IPS-18a (cell line): Measurements from ENCODE around the gene KIF5A.
"Not testable (repeated sequence)": the region's sequence is repeated elsewhere in the genome, so short reads cannot be mapped to it uniquely, and the experiment has no call there.

Source experiments
- H3K27ac ChIP-seq: one replicate; pipeline ENCODE4 v1.5.1; 2013; ENCODE audit warnings: low read length
- H3K27me3 ChIP-seq: one replicate; pipeline ENCODE4 v1.6.1; 2013; ENCODE audit warnings: mild to moderate bottlenecking, low read length; ENCODE audit not compliant: control insufficient read depth, insufficient read depth
- H3K36me3 ChIP-seq: one replicate; pipeline ENCODE4 v1.6.1; 2013; ENCODE audit warnings: low read depth, low read length; ENCODE audit not compliant: control insufficient read depth
- H3K4me1 ChIP-seq: one replicate; pipeline ENCODE4 v1.6.1; 2013; ENCODE audit warnings: low read depth, low read length; ENCODE audit not compliant: control insufficient read depth
- H3K4me3 ChIP-seq: one replicate; pipeline ENCODE4 v1.5.1; 2013; ENCODE audit warnings: low read length
- H3K9ac ChIP-seq: one replicate; pipeline ENCODE4 v1.6.1; 2013; ENCODE audit warnings: mild to moderate bottlenecking, low read length, moderate library complexity
- H3K9me3 ChIP-seq: one replicate; pipeline ENCODE4 v1.6.1; 2013; ENCODE audit warnings: low read depth, low read length; ENCODE audit not compliant: control insufficient read depth

Gene KIF5A

GRCh38 chr12:57549909-57550640 is at the start of gene KIF5A:
Gene KIF5A, plus strand, starts transcription at chr12:57550044. Its CDS starts 228 bp downstream, at chr12:57550272.
- Histone ChIP-seq H3K9ac (peak within 1 kb of the TSS; percentile 31), H3K4me1 (peaks cover 37% of the 10 kb centered on the region), H3K9me3 (no peaks in the 10 kb centered on the region), H3K4me3 (peak within 1 kb of the TSS; percentile 66), H3K27ac (no peak within 1 kb of the TSS), H3K27me3 (peaks cover 21% of the 10 kb centered on the region), H3K36me3 (peaks cover under 1% of the 10 kb centered on the region)

DNA sequence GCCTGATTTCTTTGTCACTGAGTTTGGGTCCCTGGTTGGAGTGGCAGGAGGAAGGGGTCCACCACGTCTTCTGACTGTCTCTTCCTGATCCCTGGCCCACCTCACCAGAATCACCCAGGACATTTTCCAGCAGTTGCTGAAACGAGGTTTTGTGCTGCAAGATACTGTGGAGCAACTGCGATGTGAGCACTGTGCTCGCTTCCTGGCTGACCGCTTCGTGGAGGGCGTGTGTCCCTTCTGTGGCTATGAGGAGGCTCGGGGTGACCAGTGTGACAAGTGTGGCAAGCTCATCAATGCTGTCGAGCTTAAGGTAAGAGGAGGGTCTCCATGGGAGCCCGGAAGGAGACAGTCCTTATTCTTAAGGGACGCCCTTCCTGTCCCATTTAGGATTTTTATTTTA is 49.6 kb upstream of the KIF5A start:
- H3K36me3 ChIP-seq: peaks cover 75% of the 10 kb centered on the region
- no peaks in the 10 kb centered on the region for H3K27me3 ChIP-seq
- H3K4me3 ChIP-seq: no peak overlapping the region
- H3K4me1 ChIP-seq: no peaks in the 10 kb centered on the region
- no peak overlapping the region for H3K9ac ChIP-seq
- H3K27ac ChIP-seq: no peak overlapping the region
- no peaks in the 10 kb centered on the region for H3K9me3 ChIP-seq

GRCh38 chr12:57502311-57502969 is 47.4 kb upstream of the KIF5A start:
- H3K36me3 ChIP-seq: peaks cover 80% of the 10 kb centered on the region
- not testable (repeated sequence) for H3K27me3 ChIP-seq, H3K4me3 ChIP-seq, H3K9ac ChIP-seq, H3K27ac ChIP-seq, H3K4me1 ChIP-seq, H3K9me3 ChIP-seq

DNA sequence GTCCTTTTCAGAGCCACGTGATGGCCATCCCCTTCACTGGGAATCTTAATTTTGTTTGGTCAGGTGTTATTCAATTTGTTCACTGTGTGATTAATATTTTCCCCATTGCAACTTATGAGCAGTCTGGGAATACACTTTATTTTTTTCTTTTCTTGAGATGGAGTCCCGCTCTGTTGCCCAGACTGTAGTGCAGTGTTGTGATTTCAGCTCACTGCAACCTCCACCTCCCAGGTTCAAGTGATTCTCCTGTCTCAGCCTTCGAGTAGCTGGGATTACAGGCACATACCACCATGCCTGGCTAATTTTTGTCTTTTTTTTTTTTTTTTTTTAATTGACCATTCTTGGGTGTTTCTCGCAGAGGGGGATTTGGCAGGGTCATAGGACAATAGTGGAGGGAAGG is 43.3 kb upstream of the KIF5A start:
- not testable (repeated sequence) for H3K27ac ChIP-seq, H3K9ac ChIP-seq, H3K4me1 ChIP-seq, H3K27me3 ChIP-seq, H3K9me3 ChIP-seq, H3K4me3 ChIP-seq
- peaks cover 68% of the 10 kb centered on the region for H3K36me3 ChIP-seq

GRCh38 chr12:57507796-57508195 is 42.0 kb upstream of the KIF5A start:
- H3K36me3 ChIP-seq: peaks cover 71% of the 10 kb centered on the region

DNA sequence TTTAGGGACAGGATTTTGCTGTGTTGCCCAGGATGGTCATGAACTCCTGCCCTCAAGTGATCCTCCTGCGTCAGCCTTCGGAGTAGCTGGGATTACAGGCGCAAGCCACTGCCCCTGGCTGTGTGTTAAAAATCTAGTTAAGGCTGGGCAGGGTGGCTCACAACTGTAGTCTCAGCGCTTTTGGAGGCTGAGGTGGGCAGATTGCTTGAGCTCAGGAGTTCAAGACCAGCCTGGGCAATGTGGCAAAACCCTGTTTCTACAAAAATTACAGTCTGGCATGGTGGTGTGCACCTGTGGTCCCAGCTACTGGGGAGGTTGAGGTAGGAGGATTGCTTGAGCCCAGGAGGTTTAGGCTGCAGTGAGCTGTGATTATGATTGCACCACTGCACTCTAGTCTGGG is 38.7 kb upstream of the KIF5A start:
- H3K27ac ChIP-seq: no peak overlapping the region
- H3K36me3 ChIP-seq: peaks cover 73% of the 10 kb centered on the region
- no peak overlapping the region for H3K4me3 ChIP-seq
- no peak overlapping the region for H3K9ac ChIP-seq
- no peaks in the 10 kb centered on the region for H3K9me3 ChIP-seq
- H3K4me1 ChIP-seq: no peaks in the 10 kb centered on the region
- H3K27me3 ChIP-seq: no peaks in the 10 kb centered on the region

More at GRCh38 chr12:57507796-57508195, 42.0 kb upstream of the KIF5A start:
- not testable (repeated sequence) for H3K4me1 ChIP-seq, H3K27me3 ChIP-seq, H3K9ac ChIP-seq, H3K4me3 ChIP-seq, H3K9me3 ChIP-seq, H3K27ac ChIP-seq

DNA sequence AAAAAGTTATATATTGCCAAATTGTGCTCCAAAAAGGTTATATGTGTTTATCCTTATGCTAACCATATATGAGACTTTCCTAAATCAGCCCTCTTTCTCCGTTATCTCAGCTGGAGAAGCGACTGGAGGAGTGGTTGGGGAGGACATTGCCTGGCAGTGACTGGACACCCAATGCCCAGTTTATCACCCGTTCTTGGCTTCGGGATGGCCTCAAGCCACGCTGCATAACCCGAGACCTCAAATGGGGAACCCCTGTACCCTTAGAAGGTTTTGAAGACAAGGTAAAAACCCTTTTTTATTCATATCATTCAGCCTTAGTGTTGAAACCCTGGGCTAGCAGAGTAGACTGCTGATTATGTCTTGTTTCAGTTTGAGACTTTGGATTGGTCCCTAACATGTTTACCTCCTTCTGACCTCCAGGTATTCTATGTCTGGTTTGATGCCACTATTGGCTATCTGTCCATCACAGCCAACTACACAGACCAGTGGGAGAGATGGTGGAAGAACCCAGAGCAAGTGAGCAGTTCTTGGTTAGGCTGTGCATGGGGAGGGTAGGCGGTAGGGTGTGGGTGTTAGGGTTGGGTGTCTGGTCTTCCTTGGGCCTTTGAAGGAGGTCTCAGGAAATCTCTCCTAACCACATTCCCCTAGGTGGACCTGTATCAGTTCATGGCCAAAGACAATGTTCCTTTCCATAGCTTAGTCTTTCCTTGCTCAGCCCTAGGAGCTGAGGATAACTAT is 38.1 kb upstream of the KIF5A start:
- Histone ChIP-seq H3K9me3 (no peaks in the 10 kb centered on the region), H3K4me3 (no peak overlapping the region), H3K4me1 (no peaks in the 10 kb centered on the region), H3K27me3 (no peaks in the 10 kb centered on the region), H3K27ac (no peak overlapping the region), H3K36me3 (peaks cover 74% of the 10 kb centered on the region), H3K9ac (no peak overlapping the region)

GRCh38 chr12:57512665-57513064 is 37.2 kb upstream of the KIF5A start:
- no peak overlapping the region for H3K9ac ChIP-seq
- no peaks in the 10 kb centered on the region for H3K4me1 ChIP-seq
- H3K9me3 ChIP-seq: no peaks in the 10 kb centered on the region
- no peak overlapping the region for H3K4me3 ChIP-seq
- H3K27ac ChIP-seq: no peak overlapping the region
- peaks cover 83% of the 10 kb centered on the region for H3K36me3 ChIP-seq
- H3K27me3 ChIP-seq: no peaks in the 10 kb centered on the region

GRCh38 chr12:57513266-57513665 is 36.6 kb upstream of the KIF5A start:
- Histone ChIP-seq H3K4me3 (no peak overlapping the region), H3K27ac (no peak overlapping the region), H3K9me3 (no peaks in the 10 kb centered on the region), H3K4me1 (no peaks in the 10 kb centered on the region), H3K36me3 (peaks cover 89% of the 10 kb centered on the region), H3K27me3 (no peaks in the 10 kb centered on the region), H3K9ac (no peak overlapping the region)

GRCh38 chr12:57513677-57514076 is 36.2 kb upstream of the KIF5A start:
- not testable (repeated sequence) for H3K9ac ChIP-seq, H3K9me3 ChIP-seq, H3K27ac ChIP-seq, H3K27me3 ChIP-seq, H3K4me3 ChIP-seq, H3K4me1 ChIP-seq
- peaks cover 92% of the 10 kb centered on the region for H3K36me3 ChIP-seq

- H3K4me1 ChIP-seq, H3K9me3 ChIP-seq, H3K4me3 ChIP-seq, H3K27me3 ChIP-seq, H3K9ac ChIP-seq, H3K27ac ChIP-seq: not testable (repeated sequence)
- peaks cover 88% of the 10 kb centered on the region for H3K36me3 ChIP-seq
These were observed 35.6 kb upstream of the KIF5A start for GRCh38 chr12:57514246-57514645.
